Measurements from ENCODE around the gene RXRA.

The RXRA gene

DNA sequence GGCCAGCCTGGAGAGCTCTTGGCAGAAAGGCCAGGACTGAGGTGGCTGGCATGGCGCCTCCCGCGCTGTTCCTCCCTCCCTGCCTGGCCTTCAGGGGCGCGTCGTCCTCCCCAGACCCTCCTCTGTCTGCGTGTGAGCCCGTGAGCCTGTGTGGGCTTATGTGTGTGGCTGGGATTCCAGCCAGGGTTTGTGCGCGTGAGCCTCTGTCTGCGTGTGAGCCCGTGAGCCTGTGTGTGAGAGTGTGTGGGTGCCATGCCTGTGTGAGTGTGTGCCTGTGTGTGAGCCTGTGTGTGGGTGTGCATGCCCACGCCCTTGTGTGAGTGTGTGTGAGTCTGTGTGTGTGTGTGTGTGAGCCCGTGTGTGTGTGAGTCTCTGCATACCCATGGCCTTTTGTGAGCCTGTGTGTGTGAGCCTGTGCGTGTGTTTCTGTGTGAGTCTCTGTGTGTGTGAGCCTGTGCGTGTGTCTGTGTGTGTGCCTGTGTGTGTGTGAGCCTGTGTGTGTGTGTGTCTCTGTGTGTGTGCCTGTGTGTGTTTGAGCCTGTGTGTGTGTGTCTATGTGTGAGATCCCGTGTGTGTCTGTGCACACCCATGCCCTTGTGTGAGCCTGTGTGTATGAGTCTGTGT, 13.0 kb downstream of the RXRA start:
- DNase-seq (no peak), ATAC-seq (no peak)

DNA sequence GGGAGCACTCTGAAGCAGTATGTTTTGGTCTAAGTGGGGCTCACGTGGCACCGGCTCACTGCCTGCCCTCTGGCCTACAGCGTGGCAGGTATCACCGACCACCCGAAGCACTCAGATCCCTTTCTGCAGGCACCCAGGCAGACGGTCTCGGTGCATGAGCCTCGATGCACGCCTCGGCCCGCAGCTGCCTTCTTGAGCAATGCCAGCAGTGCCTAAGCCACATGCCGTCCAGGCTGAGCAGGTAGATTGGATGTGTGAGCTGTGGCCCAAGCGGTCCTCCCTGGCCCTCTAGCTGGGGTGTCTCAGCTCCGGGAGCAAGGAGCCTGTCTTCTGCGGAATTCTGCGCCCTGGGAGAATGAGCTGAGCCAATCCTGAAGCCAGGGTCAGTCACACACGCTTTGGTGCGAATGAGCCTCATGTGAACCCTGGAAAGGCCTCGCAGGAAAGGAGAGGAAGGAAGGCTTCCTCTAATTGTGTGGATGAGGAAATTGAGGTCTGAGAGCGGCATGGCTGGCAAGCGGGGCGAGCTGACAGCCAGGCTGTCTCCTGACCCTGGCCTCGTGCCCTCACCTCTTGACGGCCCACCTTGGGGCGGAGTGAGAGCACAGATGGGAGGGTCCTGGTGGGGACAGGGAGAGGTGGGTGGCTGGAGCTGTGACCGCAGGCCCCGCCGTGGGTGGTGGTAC, 14.4 kb downstream of the RXRA start:
- no peak for DNase-seq
- no peak for ATAC-seq

DNA sequence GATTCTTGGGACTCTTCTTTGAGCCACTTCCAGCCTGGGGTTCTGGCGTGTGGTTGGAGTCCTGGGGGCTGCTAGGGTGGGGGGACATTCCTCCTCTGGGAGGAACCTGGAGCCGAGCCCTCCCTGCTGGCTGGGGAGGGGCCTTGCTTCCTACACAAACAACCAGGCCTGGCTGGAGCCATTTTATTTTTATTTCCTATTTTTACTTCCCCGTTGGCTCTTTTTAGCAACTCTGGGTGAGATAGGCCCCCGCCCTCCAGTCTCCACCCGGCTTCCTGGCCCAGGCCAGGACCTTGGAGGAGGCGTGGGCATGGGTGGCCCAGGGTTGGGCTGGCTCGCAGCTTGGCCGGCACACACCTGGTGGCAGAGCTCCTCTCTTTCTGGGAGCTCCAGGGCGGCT, 15.1 kb downstream of the RXRA start:
- DNase-seq = no peak
- ATAC-seq = no peak

DNA sequence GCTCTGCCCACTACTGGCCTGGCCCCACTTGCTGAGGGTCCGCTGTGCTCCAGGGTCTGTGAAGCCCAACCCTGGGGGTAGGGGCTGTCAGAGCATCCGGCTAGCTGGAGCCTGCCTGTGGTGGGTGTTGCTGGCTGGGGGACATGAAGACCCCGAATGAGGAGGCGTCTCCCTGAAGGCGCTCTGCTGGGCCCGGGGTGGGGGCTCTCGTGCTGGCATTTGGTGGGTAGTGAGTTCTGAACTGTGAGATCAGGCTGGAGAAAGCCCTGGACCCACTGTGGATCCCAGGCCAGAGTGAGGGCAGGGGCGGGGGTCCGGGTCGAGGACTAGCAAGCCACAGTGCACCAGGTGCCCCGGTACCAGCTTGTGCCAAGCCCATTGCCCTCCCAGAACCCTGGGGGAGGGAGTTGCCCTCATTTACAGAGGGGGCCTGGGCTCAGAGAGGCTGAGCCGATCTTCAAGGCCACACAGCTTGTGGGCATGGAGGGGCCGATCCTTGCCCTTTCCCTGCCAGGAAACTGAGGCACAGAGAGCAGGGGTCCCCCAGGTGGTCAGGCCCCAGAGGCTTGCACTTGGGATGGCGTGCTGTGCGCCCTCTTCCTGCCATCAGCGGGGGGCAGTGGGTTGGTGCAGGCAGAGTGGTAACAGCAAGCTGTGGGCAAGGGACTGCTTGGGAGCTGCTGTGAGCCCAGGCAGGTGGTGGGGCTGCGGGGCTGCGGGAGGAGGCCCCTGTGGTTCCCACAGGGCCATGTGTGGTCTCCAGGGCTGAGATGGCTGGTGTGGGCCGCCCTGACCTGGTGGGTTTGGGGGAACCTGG, 15.9 kb downstream of the RXRA start:
- DNase-seq (no peak), ATAC-seq (no peak)

DNA sequence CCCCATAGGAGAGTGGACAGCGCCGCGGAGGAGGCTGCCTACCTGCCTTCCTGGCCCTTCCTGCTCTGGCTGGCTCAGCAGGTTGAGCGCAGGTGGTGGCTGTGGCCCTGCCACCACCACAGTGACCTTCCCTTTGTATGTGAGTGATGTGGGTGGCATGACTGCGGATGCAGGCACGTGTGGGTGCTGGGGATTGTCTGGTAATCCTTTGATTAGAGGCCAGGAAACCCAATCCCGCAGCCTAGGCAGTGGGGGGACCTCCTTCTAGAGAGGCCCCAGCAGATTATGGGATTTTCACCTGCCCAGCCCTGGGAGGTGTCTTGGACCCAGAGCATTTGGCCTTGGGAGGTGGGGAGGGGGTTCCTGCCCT, 16.5 kb downstream of the RXRA start:
- no peak for DNase-seq
- ATAC-seq = no peak

DNA sequence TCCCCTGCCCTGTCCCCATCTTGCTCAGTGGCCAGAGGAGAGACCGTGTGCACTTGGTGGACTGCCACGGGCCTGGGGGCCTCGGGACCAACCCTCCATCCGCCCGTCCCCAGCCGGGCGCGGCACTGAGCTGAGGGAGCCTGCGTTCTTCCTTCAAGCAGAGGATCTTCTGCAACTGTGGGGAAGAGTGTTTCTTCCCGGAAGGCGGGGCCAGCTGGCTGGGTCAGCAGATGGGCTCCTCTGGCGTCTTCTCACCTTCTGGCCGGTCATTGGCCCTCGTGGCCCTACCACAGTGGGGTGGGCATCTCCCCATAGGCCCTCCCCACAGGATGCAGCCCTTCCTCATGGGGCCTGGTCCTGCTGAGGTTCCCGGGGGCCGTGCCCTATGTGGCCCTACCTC, 17.4 kb downstream of the RXRA start:
- DNase-seq (no peak), ATAC-seq (no peak)

DNA sequence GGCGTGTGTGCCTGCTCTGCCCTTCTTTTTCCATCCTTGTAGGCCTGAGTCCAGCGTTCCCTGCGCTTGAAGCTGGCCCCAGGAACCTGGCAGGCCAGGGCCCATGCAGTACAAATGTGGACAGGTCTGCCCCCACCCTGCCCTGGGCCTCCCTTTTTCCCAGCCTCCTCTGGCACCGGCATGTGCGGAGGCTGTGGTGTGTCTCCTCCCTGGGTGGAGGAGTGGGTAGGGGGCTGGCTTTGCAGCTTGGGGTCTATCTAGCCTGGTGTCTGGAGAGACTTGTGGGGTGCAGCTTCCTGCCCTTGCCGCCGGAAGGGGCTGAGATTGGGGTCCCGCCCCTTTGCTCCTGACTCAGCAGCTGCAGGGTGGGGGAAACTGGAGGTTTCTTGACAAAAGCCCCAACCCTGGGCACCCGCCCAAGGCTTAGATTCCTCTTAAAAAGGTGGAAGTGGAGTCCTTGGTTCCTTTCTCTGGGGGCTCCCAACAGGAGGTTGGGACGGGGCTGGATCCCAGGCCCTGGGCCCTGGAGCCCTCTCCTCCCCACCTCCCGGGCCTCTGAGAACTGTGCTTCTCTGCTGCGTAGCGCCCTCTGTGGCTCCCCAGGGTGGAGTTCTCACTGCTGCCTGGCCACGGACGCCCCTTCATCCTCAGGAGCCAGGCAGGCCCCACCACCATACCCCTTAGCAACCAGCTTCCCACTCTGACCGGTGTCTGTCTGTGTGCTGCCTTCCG, 18.0 kb downstream of the RXRA start:
- ATAC-seq = peak; percentile 50

DNA sequence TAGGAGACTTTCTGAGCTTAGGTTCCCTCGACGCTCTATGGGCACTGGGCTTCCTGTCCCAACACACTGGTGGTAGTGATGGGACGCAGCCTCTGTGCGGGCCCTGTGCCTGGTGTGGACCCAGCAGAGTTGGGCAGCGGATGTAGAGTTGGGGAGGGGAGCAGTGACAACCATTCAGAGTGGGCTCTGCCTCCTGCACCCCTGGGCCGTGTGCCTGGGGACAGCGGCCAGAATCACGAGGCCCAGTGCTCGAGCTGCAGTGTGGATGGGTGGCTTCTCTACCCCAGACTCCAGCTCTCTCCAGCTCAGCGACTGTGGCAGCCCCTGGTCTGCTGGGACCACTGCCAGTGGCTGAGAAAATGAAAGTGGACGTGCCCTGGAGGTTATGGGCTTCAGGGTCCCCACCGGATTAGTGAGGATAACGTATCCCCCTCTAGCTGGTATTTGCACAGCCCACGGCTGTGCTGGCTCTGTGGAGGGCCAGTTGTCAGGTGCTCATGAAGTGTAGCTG, 18.6 kb downstream of the RXRA start:
- ATAC-seq = no peak
- no peak for DNase-seq

More for the DNA sequence above, 18.0 kb downstream of the RXRA start:
- DNase-seq = peak; percentile 59

DNA sequence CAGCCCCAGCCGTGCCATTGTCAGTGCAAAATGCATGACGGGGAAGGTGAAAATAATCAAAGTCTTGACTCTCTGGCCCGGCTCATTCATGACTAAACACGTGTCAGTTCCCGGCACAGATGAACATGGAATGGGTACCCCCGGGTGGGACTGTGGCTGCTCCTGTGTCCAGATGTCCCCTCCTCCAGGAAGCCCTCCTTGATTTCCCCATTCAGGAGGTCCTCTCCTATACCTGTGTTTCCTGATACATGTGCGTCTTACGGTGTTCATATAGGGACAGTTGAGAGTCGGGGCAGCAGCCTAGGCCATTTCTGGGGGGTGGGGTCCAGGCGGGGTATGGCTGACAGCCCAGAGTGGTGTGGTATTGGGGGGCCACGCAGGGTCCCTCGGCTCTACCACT, 19.5 kb downstream of the RXRA start:
- DNase-seq (no peak), ATAC-seq (no peak)

DNA sequence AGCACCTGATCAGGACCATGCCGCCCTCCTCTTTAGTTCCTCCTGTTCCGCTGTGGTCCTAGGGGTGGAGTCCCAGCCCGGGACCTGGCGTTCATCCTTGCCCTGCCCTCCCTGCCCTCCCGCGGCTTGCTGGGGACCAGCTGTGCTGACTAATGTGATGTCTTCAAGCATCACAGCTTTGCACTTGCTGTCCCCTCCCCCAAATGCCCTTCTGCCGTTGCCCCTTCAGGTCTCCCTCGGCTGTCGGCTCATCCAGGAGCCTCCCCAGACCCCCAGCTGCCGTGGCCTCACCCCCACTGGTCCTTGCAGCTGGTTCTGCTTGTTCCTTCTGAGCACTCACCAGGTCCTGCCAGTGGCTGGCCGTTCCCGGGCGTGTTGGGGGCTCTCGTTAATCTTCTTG, 19.9 kb downstream of the RXRA start:
- no peak for ATAC-seq
- no peak for DNase-seq

DNA sequence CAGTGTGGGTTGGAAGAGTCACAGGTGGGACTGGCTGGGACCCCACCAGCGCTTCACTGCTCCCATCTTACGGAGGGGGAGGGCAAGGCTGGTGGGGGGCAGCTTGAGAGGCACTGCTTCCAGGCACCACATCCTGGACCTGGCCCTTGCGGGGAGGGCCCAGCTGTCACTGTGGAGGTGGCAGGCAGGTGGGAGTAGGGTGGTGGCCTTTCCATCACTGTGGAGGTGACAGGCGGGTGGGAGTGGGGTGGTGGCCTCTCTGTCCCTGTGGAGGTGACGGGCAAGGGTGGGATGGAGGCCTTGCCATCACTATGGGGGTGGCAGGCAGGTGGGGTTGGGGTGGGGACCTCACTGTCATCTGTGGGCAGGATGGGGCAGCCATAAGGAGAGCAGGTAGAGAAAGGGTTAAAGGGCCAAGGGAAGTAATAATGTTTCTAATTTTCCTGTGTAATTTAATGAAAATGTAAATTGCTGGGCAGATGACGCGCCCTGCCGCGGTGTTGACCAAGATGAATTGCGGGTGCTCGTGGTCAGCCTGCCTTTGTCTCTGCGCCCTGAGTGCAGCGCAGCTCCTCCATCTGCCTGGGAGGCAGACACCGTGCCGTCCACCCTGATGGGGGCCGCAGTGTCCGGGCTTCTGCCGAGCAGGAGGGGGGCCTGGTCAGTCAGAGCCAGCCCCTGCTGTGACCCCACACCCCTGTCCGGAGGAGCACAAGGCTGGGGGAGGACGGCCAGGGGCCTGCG, 20.8 kb downstream of the RXRA start:
- ATAC-seq = no peak
- DNase-seq = no peak

DNA sequence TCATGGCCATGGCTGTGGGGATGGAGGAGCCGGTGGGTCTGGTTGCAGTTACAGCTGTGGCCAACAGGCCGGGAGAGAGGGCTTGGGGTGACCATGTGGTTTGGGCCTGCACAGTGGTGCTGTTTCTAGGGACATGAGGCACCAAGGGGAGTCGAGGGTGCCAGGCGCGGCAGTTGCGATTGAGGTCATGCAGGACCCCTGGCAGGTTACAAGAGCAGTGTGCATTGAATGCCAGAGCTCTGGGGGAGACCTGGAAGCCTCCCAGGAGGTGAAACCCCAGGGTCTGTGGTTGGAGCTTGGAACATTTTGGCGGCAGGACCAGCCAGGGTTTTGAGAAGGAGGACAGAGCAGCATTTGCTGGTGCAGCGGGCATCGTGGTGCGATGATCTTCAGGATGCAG, 21.7 kb downstream of the RXRA start:
- ATAC-seq (no peak), DNase-seq (no peak)

DNA sequence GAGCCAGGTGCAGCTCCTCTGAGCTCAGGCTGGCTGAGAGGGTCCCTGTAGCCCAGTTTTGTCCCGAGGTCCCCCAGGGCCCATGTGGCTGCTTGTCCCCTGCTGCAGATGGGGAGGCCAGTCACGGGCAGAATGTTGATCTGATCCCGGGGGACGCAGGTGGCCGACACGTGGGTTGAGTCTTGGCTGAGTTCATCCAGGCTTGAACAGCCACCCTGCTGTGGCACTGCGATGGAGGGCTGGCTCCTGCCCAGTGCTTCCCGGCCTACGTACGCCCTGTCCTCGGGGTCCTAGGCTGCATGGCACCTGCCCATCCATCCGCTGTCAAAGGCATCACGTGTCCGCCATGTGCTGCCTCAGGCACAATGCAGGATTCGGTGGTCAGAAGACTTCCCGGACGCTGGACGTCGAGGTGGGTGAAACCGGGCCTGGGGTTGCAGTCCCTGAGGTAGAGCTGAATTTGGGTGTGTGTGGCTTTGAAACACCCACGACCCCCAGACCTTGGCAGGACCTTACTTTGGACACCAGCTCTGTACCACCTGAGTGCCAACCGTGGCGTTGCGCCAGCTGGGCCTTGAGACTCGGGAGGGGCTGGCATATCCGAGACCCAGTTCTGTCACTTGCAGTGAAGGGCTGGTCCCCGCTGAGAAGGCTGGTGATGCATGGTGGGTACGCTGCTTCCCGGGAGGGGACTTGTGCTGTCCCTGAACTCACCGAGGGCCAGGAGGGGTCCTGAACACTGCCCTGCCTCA, 22.3 kb downstream of the RXRA start:
- ATAC-seq = no peak

DNA sequence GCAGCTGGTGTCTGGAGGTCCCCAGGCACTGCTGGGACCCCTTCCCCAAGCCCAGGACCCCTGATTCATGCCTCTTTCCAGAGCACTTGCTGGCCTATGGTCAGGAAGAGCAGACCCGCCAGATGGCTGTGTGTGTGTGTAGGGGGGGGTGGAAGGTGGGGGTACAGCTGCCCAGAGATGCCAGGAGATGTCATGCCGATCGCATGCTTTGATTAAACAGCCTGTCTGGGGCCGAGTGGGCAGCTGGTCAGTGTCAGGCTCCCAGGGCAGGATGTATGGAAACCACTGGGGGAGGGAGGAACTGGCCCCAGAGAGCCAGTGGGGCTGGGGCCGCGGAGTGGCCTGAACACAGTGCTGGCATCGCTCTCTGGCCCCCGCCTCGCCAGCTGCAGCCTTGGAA, 23.7 kb downstream of the RXRA start:
- ATAC-seq (no peak), DNase-seq (no peak)

More for the DNA sequence above, 22.3 kb downstream of the RXRA start:
- no peak for DNase-seq

DNA sequence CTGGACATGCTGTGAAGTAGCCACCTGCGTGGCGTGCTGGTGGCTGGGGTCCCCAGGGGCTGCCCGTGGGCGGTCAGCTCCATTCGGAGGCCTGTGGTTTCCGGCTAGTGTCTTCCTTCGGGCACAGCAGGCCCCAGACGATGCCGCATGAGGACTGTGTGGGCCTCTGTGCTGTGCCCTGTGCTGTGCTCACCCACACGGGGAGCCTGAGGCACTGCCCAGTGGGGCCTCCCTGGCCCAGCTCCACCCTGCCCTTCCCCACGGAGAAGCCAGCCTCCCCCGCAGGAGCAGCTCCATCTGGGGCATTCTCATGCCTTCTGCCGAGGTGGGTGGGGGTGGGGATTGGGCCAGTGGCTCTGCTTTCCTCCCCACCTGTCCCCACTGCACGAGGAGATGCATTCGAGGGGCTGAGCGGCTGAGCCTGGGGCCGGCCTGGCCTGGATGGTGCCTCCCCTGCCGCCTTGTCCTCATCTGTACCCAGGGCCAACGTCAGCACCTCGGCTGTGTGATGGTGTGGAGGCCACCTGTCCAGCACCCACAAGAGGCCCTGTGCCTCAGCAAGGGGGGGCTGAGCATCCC, 24.2 kb downstream of the RXRA start:
- DNase-seq = no peak
- ATAC-seq = no peak

DNA sequence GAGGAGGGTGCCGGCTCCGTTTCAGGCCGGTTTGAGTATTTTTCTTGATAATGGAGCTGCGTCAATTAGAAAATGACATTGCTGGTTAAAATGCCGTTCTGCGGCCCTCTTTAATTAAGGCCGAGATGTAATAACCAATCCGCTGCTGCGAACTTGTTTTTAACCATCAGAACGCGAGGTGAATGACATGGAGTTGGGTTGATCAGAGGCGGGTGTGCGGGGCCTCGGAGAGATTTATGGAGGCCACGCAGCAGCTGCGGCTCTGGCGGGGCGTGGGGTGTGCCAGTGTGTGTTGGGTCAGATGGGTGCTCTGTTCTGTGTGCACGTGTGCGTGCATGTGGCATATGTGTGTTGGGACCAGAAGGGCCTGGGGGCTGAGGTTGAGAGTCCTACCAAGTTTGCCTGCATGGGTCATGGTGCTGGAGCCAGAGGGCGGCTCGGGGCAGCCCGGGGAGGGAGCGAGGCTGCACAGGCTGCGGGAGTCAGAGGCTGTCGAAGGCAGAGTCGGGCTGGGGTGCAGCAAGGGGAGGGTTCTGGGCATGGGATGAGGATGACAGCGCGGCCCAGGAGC, 25.4 kb downstream of the RXRA start:
- ATAC-seq (no peak), DNase-seq (no peak)

DNA sequence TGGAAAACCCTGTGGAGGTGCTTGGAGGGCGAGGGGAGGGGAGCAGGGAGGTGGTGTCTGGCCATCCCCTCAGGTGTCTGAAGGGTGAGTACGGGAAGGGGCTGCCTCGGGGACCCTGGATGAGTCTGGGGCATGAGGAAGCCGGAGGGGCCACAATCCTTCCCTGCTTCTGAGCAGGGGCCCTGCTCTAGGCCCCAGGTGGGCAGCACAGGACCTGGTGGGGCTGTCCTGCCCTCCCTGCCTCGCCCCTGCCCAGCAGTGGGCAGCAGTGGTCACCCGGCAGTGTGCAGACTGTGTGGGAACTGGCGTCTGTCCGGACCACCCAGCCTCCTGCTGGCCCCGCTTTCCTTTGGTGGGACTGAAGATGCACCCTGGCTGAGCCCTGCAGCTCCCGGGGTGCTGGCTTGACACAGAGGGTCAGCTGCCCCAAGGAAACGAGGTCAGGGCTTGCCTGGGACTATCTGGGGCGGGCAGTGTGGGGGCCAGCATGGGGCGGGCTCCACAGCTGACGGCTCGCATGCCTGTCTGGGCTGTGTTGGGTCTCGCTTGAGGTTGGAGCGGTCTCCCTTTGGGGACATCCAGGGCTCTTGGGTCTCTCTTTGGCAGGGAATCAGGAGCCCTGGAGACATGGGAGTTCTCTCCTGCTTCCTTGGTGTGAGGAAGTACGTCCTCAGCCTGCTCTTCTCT, 26.1 kb downstream of the RXRA start:
- no peak for ATAC-seq

DNA sequence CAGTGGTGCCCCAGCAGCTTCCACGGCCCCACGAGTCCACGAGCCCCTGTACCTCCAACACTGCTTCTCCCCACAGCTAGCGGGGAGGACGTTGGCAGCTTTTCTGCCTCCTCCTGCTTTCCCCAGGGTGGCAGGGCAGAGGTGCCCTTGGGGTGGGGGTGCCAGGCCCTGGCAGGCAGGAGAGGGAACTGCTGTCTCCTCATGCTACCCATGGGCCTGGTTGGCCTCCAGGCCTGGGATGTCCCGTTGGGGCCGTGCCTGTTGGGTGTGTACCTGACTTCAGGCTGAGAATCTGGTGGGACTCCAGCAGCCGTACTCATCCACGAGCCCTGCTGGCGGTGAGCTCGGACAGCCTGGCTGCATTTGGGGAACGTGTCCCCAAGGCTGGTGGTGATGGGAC, 27.3 kb downstream of the RXRA start:
- DNase-seq = no peak
- ATAC-seq = no peak

More for the DNA sequence above, 26.1 kb downstream of the RXRA start:
- DNase-seq = no peak

DNA sequence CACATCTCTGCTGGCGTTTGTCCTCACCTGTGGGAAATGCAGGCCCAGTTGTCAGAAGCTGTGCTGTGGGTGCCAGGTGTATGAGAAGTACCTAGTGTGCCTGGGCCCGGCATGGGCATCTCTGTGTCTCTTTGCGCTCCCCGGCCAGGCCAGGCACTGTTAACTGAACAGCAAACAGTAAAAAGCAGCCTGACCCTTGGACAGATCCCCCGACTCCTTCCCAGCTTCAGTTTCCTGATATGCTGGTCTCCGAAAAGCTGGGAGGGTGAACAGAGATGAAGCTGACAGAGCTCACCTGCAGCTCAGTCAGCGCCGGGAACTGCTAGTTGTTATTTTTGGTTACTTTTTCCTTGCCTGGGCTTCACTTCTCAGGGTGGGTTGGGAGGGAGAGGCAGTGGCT, 28.9 kb downstream of the RXRA start:
- DNase-seq = no peak

More for the DNA sequence above, 28.9 kb downstream of the RXRA start:
- no peak for ATAC-seq

Measured in stimulated activated naive CD8-positive, alpha-beta T cell treated with anti-CD3 and anti-CD28 coated beads, Interleukin-15, Interleukin-2, amounts not matched to agents 100 U/mL and 50 U/mL, for 24 hours (primary cell).